ENCODE measurements around the gene C19orf67. TPM values are rescaled to one million over a fixed set of nuclear protein-coding genes. Genes with fewer than 3 reads are reported as not detected.

Gene C19orf67
- total and polyA plus RNA-seq, 2 of the 13 experiments (the other 11 are each of a cell fraction or from before 2014, with no cell fraction given), result 0.11 to 0.32 TPM

DNA sequence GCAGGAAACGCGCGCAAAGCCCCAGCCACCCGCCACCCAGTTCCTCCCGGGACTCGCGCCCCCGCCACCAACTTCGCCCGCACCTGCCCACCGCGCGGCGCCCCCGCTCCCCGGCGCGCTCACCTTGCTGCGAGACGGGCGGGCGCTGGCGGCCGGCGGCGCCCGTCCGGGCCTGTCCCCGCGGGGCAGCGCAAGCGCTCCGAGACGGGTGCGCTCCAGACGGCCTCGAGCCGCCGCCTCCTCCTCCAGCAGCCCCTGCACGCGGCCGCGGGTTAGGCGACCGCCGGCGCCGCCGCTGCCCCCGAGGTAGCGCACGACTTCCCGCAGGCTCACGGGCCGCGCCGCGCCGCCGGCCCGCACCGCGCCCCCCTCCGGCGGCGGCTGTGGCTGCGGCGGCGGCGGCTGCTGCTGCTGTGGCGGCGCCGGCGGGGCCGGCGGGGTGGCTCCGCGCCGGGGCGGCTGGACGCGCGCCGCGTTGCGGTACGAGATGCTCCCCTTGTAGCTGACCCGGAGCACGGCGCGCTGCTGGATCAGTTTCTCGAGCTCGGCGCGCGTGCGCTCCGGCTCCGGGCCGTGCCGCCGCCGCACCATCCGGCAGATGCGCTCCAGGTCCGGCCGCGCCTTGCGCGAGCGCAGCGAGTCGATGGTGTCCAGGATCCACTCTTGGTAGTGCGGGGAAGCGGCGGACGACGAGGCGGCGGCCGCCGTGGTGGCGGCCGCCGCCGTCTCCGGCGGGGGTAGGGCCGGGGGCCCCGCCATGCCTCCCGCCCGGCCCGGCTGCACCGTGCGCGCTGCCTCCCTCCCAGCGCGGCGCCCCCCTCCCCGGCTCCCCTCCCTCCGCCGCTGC lies 4.3 kb upstream of the C19orf67 start (continued):
- TF ChIP-seq ZNF607 (CRISPR knock-in tag; IDR thresholded peaks at IDR 0.05; ENCODE audit: borderline replicate concordance), result no peak
- no peak for TF ChIP-seq GPN1 (CRISPR knock-in tag; IDR thresholded peaks at IDR 0.05; ENCODE audit: borderline replicate concordance)
- TF ChIP-seq, protein P1, sequence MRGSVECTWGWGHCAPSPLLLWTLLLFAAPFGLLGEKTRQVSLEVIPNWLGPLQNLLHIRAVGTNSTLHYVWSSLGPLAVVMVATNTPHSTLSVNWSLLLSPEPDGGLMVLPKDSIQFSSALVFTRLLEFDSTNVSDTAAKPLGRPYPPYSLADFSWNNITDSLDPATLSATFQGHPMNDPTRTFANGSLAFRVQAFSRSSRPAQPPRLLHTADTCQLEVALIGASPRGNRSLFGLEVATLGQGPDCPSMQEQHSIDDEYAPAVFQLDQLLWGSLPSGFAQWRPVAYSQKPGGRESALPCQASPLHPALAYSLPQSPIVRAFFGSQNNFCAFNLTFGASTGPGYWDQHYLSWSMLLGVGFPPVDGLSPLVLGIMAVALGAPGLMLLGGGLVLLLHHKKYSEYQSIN (CRISPR knock-in tag; IDR thresholded peaks at IDR 0.05; ENCODE audit: borderline replicate concordance), result no peak
- no peak for TF ChIP-seq FOXK2 (IDR thresholded peaks at IDR 0.05)
- TF ChIP-seq ZNF260 (CRISPR knock-in tag; IDR thresholded peaks at IDR 0.05; ENCODE audit: borderline replicate concordance, low read depth), result no peak
- peak; percentile 26; the same call in 1 of the 2 replicates for TF ChIP-seq ZFX (CRISPR knock-in tag; IDR thresholded peaks at IDR 0.05; ENCODE audit: low read depth)
- TF ChIP-seq RAD21 (CRISPR knock-in tag; IDR thresholded peaks at IDR 0.05), result peak; percentile 11; the same call in 1 of the 2 replicates
- no peak for TF ChIP-seq ZNF503 (CRISPR knock-in tag; IDR thresholded peaks at IDR 0.05)
- no peak for TF ChIP-seq ZNF543 (CRISPR knock-in tag; IDR thresholded peaks at IDR 0.05)
- TF ChIP-seq, protein P2, sequence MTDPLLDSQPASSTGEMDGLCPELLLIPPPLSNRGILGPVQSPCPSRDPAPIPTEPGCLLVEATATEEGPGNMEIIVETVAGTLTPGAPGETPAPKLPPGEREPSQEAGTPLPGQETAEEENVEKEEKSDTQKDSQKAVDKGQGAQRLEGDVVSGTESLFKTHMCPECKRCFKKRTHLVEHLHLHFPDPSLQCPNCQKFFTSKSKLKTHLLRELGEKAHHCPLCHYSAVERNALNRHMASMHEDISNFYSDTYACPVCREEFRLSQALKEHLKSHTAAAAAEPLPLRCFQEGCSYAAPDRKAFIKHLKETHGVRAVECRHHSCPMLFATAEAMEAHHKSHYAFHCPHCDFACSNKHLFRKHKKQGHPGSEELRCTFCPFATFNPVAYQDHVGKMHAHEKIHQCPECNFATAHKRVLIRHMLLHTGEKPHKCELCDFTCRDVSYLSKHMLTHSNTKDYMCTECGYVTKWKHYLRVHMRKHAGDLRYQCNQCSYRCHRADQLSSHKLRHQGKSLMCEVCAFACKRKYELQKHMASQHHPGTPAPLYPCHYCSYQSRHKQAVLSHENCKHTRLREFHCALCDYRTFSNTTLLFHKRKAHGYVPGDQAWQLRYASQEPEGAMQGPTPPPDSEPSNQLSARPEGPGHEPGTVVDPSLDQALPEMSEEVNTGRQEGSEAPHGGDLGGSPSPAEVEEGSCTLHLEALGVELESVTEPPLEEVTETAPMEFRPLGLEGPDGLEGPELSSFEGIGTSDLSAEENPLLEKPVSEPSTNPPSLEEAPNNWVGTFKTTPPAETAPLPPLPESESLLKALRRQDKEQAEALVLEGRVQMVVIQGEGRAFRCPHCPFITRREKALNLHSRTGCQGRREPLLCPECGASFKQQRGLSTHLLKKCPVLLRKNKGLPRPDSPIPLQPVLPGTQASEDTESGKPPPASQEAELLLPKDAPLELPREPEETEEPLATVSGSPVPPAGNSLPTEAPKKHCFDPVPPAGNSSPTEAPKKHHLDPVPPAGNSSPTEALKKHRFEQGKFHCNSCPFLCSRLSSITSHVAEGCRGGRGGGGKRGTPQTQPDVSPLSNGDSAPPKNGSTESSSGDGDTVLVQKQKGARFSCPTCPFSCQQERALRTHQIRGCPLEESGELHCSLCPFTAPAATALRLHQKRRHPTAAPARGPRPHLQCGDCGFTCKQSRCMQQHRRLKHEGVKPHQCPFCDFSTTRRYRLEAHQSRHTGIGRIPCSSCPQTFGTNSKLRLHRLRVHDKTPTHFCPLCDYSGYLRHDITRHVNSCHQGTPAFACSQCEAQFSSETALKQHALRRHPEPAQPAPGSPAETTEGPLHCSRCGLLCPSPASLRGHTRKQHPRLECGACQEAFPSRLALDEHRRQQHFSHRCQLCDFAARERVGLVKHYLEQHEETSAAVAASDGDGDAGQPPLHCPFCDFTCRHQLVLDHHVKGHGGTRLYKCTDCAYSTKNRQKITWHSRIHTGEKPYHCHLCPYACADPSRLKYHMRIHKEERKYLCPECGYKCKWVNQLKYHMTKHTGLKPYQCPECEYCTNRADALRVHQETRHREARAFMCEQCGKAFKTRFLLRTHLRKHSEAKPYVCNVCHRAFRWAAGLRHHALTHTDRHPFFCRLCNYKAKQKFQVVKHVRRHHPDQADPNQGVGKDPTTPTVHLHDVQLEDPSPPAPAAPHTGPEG (CRISPR knock-in tag; IDR thresholded peaks at IDR 0.05), result no peak
- TF ChIP-seq SMYD3 (CRISPR knock-in tag; IDR thresholded peaks at IDR 0.05), result no peak
- no peak for TF ChIP-seq RXRB (CRISPR knock-in tag; IDR thresholded peaks at IDR 0.05; ENCODE audit: borderline replicate concordance)
- TF ChIP-seq CENPBD1 (CRISPR knock-in tag; IDR thresholded peaks at IDR 0.05; ENCODE audit: borderline replicate concordance, low read depth), result no peak
- TF ChIP-seq, protein P3, sequence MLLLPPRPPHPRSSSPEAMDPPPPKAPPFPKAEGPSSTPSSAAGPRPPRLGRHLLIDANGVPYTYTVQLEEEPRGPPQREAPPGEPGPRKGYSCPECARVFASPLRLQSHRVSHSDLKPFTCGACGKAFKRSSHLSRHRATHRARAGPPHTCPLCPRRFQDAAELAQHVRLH (CRISPR knock-in tag; IDR thresholded peaks at IDR 0.05; ENCODE audit: borderline replicate concordance, low read depth), result no peak
- TF ChIP-seq ZNF343 (CRISPR knock-in tag; IDR thresholded peaks at IDR 0.05), result no peak
- peak; percentile 31 for TF ChIP-seq YY1 (IDR thresholded peaks at IDR 0.05; ENCODE audit: insufficient read depth, insufficient replicate concordance, low read depth, low read length)
- TF ChIP-seq, protein P4, sequence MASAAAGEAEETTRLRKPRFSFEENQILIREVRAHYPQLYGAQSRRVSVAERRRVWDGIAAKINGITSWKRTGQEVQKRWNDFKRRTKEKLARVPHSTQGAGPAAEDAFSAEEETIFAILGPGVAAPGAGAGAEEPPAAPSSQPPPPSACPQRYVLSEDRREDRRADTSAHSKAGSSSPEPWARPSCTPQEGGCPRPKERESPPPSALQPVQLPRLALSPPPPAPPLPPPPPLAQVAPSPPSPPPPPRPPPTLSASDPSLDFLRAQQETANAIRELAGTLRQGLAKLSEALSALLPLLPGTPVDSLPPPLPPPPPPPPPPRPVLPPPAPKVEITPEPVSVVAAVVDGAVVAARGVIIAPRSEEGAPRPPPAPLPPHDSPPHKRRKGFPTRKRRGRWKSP (CRISPR knock-in tag; IDR thresholded peaks at IDR 0.05), result 0 out of 2 replicates have a peak, but pooled peaks have one; percentile 50
- TF ChIP-seq ZNF225 (CRISPR knock-in tag; IDR thresholded peaks at IDR 0.05), result no peak
